Stimulated activated CD8-positive, alpha-beta memory T cell treated with anti-CD3 and anti-CD28 coated beads, Interleukin-2, amount 100 ng/mL, for 1 hour (primary cell): ENCODE measurements around the gene SURF4.
"Not testable (repeated sequence)": the region's sequence is repeated elsewhere in the genome, so short reads cannot be mapped to it uniquely, and the experiment has no call there.

Experiments
- DNase-seq, 2 donors: peaks; one replicate each; pipeline ENCODE4 v3.0.0-alpha.2; 2020; ENCODE audit warnings: low read depth in 2 of 2

Gene SURF4

DNA sequence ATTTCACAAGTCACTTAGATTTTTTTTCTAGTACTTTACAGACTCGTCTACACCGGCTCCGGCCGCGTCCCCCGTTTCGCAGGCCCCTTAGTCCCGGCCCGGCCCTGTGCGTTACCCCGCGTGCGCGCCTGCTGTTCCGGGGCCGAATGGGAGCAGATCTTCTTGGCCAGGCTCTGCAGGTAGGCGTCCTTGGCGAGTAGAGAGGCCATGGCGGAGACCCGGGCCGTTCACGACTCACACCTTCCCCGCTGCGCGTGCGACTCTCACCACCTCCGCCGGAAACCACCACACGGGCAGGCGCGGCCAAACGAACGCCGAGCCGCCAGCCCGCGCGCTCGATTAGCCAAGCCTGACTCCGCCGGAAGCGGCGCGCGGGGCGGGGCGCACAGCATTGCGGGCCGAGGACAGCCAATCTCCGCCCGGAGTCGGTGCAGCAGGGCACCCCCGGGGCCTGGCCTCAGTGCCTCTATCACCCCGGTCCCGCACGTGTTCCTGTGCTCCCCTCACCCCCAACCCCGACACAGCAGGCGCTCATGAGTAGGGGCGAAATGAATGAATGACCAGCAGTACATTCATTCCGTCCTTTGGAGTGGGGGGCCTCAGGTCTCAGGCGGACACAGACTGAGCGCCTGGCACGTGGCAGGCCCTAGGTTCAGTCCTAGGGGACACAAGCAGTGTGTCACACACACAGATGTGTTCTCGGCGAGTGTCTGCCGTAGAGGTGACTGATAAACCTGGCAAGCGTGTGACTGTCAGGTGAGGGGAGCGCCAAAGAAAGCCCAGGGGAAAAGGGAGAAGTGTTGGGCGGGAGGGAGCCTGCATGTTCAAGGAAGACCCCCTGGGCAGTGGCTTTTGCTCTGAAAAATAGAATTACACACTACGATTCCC, 39.7 kb downstream of the SURF4 start, which contains the start of gene SURF6:
Gene SURF6, minus strand, starts transcription at position 265 of the 888 bp plus-strand sequence. Its CDS starts 56 bp downstream, at position 209.
- peak; percentile 81 to 84 for DNase-seq

GRCh38 chr9:133334888-133335287, 41.0 kb downstream of the SURF4 start:
- not testable (repeated sequence) for DNase-seq

GRCh38 chr9:133334161-133334560, 41.7 kb downstream of the SURF4 start:
- DNase-seq = no peak

DNA sequence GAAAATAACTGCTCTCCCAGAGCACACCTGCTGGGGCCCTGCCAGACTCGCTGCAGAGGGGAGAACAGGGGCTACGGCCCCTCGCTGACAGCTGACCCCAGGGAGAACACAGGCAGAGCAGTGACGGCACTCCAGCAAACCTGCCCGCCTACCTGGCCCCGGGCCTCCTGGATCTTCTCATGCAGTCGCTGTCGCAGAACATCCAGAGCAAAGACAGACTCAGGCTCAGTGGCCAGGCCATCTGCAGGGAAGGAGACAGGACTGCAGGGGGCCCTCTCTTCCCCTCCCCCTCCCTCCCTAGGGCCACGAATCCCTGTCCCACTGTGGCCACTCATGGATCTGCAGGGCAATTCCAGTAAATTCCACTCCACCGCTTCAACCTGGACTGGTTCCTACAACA, 42.3 kb downstream of the SURF4 start:
- no peak for DNase-seq

DNA sequence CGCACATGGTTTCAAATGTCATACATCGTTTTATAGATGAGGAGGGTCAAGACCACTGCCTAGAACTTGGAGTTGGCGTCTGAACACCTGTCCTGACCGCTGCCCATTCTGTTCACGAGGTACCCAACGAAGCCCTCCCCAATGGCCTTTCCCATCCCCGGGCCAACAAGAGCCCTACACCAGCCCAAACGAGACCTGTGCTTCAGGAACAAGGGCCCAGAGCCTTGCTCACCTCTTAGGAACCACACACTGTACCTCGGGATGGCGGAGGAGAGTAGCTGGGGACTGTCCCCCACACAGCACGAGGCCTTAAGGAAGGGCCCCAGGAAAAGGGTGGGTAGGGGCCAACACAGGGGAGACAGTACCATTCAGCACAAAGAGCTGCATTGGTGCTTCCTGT, 42.8 kb downstream of the SURF4 start:
- no peak for DNase-seq

GRCh38 chr9:133332381-133332730, 43.5 kb downstream of the SURF4 start:
- no peak for DNase-seq

DNA sequence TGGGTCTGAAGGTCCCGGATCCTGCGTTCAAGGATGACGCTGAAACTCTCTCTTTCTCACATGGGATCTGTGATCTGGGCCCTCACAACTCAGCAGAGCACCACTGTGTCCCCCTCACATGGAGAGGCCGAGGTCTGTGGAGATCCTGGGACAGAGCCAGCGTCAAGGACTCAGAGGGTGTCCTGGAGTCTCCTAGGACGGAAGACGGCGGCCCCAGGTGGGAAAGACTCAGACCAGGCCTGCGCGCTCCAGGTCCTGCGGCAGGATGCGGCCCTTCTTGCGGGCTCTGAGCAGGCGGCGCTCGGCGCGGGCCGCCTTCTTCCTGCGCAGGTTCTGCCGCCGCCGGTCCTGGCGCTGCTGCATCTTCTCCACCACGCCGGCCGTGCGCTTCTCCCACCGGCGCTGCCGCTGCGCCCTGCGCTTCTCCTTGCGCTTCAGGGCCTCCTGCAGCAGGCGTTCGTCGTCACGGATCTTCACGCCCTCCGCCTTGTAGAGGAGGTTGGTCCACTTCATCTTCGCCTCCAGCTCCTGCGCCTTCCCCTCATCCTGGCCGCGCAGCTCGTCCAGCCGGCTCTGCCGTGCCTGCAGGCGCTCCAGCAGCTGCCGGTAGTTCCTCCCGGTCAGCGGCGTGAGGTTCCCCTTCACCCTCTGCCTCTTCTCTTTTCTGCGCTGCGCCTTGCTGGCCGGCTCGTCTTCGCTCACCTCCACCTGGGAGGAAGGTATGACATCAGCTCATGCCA, 44.0 kb downstream of the SURF4 start:
- no peak for DNase-seq

- DNase-seq = no peak
These were observed 44.6 kb downstream of the SURF4 start for GRCh38 chr9:133331221-133331620.

GRCh38 chr9:133329306-133330156, 46.3 kb downstream of the SURF4 start:
- DNase-seq = not testable (repeated sequence)

DNA sequence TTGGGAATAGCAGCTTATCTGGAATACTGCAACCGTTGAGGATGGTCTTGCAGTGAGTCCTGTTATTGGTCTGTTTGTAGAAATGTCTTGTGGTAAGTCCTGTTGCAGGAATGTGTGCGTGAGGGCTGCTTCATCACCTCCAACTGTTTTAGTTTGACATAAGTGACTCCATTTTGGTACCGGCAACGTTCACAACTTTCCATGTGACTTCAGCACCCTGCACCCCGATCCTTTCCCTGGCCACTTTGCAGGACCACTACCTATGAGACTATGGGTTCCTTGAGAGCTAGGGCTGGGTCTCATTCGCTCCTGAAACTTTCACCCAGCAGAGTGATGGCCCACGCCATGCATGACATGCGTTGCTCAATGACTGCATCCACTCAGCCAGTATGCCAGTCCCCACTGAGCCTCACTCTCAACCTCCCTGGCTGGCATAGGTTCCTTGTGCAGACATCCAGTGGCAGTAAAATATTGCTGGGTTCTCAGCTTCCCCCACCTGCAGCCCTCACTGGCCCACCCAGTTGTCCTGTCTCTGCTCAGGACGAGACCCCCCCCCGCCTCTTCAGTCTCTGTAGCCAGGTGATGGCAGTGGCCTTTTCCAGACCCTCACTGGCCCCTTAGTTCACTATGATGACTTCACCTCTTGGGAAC, 47.9 kb downstream of the SURF4 start:
- no peak for DNase-seq

DNA sequence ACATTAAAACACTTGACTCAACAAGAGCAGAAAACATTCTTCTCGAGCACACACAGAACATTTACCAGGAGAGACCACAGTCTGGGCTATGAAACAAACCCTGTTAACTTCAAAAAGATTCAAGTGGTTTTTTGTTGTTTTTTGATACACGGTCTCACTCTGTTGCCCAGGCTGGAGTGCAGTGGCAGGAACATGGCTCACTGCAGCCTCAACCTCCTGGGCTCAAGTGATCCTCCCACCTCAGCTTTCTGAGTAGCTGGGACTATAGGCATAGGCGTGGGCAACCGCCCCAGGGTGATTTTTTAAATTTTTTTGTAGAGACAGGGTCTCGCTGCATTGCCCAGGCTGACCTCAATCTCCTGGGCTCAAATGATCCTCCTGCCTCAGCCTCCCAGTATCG, 48.8 kb downstream of the SURF4 start:
- DNase-seq = not testable (repeated sequence)

DNA sequence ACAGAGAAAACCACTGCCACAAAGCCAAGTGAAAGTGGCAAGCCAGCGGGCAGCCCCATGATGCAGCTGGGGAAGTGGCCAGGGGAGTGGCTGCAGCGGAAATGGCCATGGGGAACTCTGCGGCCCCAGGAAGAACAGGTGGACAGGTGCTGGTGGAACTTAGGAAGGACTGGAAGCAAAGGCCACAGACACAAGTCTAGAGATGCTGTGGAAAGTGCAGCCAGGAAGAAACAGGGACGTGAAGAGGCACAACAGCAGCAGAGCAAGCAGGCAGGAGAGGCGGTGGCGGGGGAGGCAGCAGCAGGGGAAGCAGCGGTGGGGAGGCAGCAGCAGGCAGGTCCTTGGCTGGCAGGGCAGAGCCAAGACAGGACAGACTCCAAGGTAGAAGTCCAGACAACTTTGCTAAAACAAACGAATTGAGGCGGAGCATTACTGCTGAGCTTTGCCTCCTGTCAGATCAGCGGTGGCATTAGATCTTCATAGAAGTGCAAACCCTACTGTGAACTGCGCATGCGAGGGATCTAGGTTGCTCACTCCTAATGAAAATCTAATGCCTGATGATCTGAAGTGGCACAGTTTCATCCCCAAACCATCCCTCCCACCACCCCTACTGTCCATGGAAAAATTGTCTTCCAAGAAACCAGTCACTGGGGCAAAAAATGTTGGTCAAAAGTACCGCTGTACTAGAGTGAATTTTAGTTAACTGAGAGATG, 51.7 kb downstream of the SURF4 start:
- DNase-seq = no peak

DNA sequence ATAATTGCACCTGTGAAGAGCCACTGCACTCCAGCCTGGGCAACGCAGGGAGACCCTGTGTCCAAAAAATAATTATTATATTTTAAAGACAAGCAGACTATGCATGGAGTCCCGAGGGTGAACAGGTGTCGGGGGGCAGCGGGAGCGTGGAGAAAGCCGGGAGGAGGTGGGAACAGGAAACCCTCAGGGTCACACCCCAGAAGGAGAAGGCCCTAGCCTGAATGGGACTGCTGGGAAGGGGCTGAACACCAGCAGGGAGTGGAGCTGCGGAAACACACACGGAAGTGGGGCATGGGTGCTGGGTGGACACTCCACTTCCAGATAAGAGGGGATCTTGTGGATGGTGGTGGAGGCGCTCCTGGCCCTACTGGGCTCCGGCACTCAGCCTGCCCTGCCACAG, 52.6 kb downstream of the SURF4 start:
- no peak for DNase-seq

GRCh38 chr9:133322701-133323100, 53.2 kb downstream of the SURF4 start:
- DNase-seq = no peak

DNA sequence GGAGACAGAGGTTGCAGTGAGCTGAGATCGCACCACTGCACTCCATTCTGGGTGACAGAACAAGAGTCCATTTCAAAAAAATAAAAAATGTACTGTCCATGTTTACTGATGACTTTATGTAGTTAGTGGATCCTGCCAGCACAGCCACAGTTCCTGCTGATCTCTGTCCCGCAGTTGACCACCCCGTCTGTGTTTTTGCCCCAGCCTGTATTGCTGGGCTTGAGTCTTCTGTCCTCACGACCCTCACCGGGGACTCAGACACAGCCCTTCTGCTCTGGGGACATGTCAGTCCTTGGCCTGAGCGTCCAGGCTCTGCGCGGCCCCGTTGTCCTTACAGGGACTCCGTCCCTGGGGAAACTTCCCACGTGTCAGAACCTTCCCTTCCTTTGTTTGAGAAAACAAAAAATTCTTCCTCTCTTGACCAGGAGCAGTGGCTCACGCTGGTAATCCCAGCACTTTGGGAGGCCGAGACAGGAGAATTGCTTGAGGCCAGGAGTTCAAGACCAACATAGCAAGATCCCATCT, 54.4 kb downstream of the SURF4 start:
- no peak for DNase-seq

DNA sequence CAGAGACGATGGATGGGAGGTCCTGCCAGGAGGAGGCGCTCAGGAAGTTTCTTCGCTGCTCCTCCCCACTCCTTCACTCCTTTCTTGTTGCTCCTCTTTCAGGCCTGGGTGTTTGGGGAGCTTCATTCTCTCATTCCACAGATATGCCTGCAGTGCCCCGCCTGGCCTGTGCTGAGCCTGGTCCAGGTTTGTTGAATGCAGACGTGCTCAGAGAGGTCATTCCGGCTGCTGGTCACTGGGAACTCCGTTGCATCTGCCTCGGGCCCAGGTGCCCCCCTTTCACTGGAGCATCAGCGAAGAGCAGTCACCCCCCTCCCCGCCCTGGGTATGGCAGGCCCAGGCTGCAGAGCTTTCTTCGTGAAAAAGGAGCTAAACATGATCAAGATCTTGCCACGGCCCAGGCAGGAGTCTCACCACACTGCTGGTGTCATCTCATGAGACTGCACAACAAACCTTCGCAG, 55.4 kb downstream of the SURF4 start:
- no peak for DNase-seq

- DNase-seq = not testable (repeated sequence)
These were observed 58.3 kb downstream of the SURF4 start for GRCh38 chr9:133317551-133317950.

DNA sequence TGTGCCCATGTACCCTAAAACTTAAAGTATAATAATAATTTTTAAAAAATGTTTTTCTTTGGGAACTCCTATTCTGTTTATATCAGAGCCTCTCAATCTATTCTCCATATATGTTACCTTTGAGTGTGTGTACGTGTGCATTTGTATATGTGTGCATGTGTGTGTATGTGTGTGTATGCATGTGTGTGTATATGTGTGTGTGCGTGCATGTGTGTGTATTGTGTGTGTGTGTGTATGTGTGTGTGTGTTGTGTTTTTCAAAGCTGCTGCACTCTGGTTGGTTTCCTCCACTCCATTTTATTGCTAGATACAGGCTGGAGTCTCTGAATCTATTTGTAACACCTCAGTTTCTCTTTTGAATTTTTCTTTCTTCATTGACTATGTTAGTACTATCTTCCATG, 59.9 kb downstream of the SURF4 start:
- no peak for DNase-seq
